ENCODE results near the gene OR1F1.
A peak's percentile ranks its signal among the peaks of the same experiment; 100 is the strongest.
"Not testable (repeated sequence)": the region's sequence is repeated elsewhere in the genome, so short reads cannot be mapped to it uniquely, and the experiment has no call there.

Gene OR1F1

DNA sequence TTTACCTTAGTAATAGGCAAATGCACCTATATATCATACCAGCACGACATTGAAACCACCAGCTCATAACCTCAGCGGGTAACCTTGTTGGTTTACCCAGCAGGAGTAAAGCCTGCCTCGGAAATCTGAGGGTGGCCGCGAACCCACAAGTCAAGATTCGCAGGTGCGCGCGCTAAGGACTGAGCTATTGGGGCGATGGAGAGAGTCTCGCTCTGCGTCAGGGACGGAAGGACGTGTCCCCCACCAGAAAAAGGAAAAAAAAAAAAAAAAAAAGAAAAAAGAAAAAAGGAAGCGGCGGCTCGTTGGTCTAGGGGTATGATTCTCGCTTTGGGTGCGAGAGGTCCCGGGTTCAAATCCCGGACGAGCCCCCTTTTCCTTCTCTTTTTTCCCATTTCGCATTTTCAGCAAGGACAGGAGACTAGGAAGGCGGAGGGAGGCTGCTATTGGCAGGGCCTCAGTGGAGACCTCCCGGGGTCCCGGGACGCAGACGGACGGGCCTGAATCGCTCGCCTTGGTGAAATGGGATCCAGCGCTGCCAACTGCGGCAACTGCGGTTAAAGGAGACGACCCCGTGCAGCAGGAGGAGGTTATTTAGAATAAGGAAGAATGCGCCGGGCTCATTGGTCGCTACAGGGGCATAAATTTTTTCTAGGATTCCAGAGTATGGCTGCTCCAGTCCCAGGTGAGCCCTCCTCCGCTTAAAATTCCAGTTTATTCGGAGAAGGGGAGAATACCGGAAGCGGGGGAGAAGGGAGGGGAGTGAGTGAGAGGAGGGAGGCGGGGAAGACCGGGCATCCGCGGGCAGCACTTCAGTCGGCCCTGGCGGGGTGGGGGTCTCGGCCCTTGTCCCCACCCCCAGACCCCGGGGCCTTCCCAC is at the start of gene OR1F1:
Gene OR1F1, plus strand, starts transcription at position 407 of the 877 bp plus-strand sequence.
- peak in 1 of 4 experiments; percentile 17 for DNase-seq

GRCh38 chr16:3138342-3138741 is 49.7 kb upstream of the OR1F1 start:
- no peak for DNase-seq

GRCh38 chr16:3138823-3139426 is 49.1 kb upstream of the OR1F1 start:
- DNase-seq: no peak

DNA sequence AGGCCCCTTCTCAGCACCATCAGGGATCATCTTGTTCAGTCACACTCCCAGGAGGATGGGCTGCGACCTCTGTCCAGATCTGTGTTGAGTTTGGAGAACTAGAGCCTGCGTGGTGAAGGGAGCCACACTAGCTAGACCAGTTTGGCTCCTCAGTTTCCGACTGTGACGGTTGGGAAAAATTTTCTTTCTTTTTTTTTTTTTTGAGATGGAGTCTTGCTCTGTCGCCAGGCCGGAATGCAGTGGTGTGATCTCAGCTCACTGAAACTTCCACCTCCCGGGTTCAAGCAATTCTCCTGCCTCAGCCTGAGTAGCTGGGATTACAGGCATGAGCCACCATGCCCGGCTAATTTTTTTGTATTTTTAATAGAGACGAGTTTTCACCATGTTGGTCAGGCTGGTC is 48.4 kb upstream of the OR1F1 start:
- not testable (repeated sequence) for DNase-seq

DNA sequence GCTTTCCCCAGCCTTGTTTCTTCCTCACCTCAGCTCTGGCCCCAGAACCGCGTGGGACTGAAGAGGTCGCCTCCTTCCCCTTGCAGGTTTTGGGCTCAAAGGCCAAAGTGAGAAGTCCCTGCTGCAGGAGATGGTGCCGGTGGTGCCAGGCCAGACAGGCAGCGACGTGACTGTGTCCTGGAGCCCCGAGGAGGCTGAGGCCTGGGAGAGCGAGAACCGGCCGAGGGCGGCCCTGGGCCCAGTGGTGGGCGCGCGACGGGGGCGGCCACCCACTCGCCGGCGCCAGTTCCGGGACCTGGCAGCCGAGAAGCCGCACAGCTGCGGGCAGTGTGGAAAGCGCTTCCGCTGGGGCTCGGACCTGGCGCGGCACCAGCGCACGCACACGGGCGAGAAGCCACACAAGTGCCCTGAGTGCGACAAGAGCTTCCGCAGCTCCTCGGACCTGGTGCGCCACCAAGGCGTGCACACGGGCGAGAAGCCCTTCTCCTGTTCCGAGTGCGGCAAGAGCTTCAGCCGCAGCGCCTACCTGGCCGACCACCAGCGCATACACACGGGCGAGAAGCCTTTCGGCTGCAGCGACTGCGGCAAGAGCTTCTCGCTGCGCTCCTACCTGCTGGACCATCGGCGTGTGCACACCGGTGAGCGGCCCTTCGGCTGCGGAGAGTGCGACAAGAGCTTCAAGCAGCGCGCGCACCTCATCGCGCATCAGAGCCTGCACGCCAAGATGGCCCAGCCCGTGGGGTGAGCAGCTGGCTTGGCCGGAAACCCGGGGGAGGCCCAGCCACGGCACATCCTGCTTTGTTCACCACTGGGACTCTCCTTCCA is 47.2 kb upstream of the OR1F1 start:
- DNase-seq: no peak

GRCh38 chr16:3141781-3142311 is 46.2 kb upstream of the OR1F1 start:
- no peak for DNase-seq

GRCh38 chr16:3142327-3142726 is 45.7 kb upstream of the OR1F1 start:
- no peak for DNase-seq

DNA sequence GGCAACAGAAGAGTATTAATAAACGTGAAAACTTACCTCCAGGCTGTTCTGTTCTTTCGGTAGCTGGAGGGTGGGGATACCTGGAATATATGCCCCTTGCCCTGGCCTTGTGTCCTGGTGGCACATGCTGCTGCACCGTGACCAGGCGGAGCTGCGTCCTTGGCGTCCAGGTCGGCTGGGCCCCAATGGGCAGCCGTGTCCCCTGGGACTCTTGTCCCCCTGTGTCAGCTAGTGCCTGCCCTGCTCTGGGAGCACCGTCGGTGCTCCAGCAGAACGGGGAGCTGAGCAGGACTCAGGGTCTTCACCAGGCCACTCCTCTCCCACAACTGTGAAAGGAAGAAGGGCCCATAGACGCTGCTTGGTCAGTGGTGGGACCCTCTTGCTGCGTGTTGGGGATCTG is 45.2 kb upstream of the OR1F1 start:
- DNase-seq: no peak

- no peak for DNase-seq
Observed at GRCh38 chr16:3143189-3143588, 44.8 kb upstream of the OR1F1 start.

- DNase-seq: no peak
Observed at GRCh38 chr16:3143598-3144320, 44.2 kb upstream of the OR1F1 start.

DNA sequence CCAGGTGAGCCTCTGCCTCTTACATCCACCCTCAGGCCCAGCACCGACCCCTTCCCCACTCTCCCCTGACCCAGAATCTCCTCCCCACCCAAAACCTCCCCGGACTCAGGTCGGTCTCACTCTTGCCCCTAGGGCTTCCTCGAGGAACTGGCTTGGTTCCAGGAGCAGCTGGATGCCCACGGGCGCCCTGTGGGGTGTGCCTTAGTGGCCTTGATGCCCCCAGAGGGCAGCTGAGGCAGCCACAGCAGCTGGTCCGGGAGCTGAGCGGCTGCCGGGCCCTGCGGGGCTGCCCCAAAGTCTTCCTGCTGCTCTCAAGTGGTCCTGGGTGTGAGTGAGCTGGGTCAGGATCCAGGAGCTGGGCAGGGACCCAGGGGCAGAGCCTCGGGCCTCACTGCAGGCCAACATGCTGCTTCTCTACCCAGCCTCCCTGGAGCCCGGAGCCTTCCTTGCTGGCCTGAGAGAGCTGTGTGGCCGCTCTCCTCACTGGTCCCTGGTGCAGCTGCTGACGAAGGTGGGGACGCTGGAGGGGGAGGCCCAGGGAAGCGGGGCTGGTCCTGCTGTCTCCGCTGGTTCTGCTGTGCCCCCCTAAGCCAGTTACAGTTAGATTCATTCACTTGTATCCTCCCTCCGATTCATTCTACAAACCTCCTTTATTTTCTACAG is 43.6 kb upstream of the OR1F1 start:
- no peak for DNase-seq

DNA sequence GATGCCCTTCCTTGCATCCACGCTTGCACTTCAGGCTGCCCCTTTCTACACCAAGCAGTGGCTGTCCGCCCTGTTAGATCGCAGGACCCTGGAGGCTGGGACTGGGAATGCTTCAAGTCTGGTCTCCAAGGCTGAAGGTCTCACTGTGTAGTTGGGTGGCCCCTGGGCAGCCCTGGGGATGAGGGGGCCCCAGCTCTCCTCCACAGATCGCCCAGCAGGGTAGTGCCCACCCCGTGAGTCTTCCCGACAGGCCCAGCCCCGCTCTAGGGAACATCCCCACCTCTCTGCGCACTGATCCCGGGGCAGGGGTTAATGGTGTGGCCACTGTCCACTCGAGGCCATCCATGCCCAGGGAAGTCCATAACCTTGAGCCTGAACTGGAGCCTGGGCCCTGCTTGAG is 42.9 kb upstream of the OR1F1 start:
- no peak for DNase-seq

DNA sequence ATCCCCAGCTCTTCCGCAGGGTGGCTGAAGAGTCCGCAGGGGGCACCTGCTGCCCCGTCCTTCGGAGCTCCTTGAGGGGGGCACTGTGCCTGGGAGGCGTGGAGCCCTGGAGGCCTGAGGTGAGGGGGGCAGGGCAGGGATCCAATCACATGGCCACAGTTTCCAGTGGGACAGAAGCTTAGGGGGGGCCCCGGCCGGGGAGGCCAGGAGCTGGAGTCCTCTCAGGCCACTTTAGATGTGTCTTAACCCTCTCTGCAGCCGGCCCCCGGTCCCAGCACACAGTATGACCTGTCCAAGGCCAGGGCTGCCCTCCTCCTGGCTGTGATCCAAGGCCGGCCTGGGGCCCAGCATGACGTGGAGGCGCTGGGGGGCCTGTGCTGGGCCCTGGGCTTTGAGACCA is 42.3 kb upstream of the OR1F1 start:
- no peak for DNase-seq

- DNase-seq: no peak
Observed at GRCh38 chr16:3147046-3147756, 40.8 kb upstream of the OR1F1 start.

DNA sequence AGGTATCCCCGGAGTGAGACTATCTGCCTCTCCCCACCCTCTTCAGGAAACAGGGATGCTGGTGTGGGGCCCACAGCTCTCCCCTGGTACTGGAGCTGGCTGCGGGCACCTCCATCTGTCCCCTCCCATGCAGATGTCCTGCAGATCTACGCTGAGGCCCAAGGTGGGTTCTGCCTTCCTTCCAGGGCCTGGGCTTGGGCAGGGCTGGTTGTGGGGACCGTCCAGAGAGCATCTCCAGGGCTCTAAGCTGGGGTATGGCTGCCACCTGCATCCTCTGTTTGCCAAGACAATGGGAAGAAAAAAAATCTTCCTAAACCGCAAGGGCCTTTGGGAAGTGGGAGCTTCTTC is 40.3 kb upstream of the OR1F1 start:
- DNase-seq: no peak

DNA sequence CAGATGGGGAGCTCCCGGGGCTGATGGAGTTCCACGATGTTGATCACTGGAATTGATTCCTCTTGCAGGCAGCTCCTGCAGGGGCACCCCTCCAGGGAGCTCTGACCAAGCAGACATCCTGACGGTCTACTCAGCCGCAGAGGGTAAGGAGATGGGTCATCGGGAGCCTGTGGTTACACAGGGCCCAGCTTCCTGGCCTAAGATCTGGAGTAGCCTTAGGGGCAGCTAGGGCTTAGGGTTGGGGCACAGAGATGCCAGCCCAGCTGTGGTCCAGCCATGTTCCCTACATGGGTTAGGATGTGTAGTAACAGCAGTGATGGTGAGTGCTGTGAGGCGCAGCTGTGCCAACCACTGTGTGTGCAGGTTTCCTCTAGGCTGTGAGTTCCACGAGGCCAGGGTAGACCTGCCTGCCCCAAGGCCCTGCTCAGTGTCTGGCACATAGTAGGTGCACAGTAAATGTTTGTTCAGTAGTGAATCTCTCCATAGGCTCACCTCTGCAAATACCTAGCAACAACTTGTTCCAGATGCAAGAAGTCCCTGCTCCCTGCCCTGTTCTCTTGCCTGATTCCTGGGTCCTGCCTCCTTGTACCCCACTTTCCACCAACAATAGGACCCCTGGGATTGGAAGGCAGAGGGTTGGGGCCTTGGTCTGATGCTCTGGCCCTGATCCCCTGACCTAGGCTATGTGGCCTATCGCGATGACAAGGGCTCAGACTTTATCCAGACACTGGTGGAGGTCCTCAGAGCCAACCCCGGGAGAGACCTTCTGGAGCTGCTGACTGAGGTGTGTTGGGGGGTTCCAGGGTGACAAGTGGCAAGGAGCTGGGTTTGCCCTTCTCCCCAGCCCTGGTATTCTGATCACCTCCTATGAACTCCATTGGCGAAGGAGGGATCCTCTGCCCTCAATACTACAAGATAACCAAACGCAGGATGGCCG is 39.5 kb upstream of the OR1F1 start:
- no peak for DNase-seq

DNA sequence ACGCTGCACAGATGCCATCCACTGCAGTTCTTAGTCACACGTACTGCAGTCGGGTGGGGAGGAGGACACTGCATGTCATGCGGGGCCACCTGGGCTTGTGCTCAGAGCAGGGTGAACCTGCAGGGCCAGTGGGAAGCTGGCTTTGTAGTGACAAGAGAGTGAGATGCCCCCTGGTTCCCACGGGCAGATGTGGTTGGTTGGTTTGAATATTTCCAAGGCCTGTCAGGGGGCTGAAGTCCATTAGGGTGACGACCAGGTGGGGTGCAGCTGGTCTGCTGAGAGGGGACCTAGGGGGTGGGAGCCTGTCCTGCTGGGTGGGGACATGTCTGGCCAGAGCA is 38.8 kb upstream of the OR1F1 start:
- no peak for DNase-seq

DNA sequence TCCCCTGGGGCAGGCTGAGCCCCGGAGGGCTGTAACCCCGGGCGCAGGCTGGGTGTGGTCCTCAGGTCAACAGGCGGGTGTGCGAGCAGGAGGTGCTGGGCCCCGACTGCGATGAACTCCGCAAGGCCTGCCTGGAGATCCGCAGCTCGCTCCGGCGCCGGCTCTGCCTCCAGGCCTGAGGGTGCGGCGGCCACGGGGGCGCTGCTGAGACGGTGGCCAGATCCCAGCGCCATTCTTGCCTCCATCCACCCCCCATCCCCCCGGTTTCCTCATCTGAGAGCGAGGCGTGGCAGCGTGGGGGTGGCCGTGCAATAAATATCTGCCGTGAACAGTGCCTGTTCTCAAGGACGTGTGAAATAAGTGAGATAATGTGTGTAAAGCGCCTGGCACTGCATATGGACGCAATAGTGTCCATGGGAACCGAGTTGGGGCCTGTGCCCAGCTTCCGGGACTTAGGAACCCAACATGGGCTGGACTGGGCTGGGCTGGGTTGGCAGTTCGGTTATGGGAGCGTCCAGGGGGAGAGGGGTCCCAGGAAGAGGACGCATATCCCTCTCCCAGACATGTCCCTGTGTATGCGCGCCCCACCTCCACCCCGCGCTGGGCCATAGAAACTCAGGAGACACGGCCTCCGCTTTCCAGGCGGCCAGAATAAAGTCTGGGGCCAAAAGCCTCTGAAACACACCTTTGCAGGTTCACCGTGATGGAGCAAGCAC is 38.2 kb upstream of the OR1F1 start:
- peak in 2 of 4 experiments; percentile 23 to 41 for DNase-seq

- peak; percentile 92 to 99 (median 97) for DNase-seq
Observed at GRCh38 chr16:3150346-3151218, 37.4 kb upstream of the OR1F1 start.

Data from activated naive CD4-positive, alpha-beta T cell (primary cell).